ENCODE data around the gene KCTD19. TPM values are rescaled to one million over a fixed set of nuclear protein-coding genes. Genes with fewer than 3 reads are reported as not detected.

The KCTD19 gene
- total RNA-seq, 4 donors from 2014 or later = under 0.01 TPM; not detected in 3

- no peak for TF ChIP-seq CTCF (IDR thresholded peaks at IDR 0.05; ENCODE audit: low read depth)
These were observed 70.9 kb downstream of the KCTD19 start for GRCh38 chr16:67255553-67256221.

- TF ChIP-seq CTCF (IDR thresholded peaks at IDR 0.05; ENCODE audit: low read depth) = no peak
These were observed 71.6 kb downstream of the KCTD19 start for GRCh38 chr16:67254801-67255552.

- no peak for TF ChIP-seq CTCF (IDR thresholded peaks at IDR 0.05; ENCODE audit: low read depth)
These were observed 73.7 kb downstream of the KCTD19 start for GRCh38 chr16:67252609-67253497.

- TF ChIP-seq CTCF (IDR thresholded peaks at IDR 0.05; ENCODE audit: low read depth) = no peak
These were observed 76.6 kb downstream of the KCTD19 start for GRCh38 chr16:67250045-67250327.

GRCh38 chr16:67249178-67250044 is 77.1 kb downstream of the KCTD19 start:
- no peak for TF ChIP-seq CTCF (IDR thresholded peaks at IDR 0.05; ENCODE audit: low read depth)

- TF ChIP-seq CTCF (IDR thresholded peaks at IDR 0.05; ENCODE audit: low read depth) = no peak
These were observed 78.0 kb downstream of the KCTD19 start, which contains the start of gene SLC9A5 for GRCh38 chr16:67248401-67249177. TSS of gene SLC9A5 (plus strand) at chr16:67248979. CDS start at chr16:67249015, 36 bp downstream.
